Smooth muscle cell (in vitro differentiated cells): ENCODE data around the gene GRIA1. TPM values are rescaled to one million over a fixed set of nuclear protein-coding genes. Genes with fewer than 3 reads are reported as not detected.

ENCODE experiments used
- DNase-seq: peaks from one replicate; lab custom pipeline; 2025; ENCODE audit not compliant: unreplicated experiment; lab: John Stamatoyannopoulos, UW
- H2AFZ ChIP-seq: fragments of 200-600 bp; sonication (generic); 2 replicates; pipeline ENCODE4 v1.6.0; 2016; ENCODE audit warnings: antibody characterized with exemption, low read depth, mild to moderate bottlenecking
- H3F3A ChIP-seq: fragments of 200-600 bp; sonication (generic); 2 replicates; pipeline ENCODE4 v1.6.0; 2017; ENCODE audit warnings: antibody characterized with exemption, low read depth
- H3K27ac ChIP-seq: fragments of 200-600 bp; sonication (generic); 2 replicates; pipeline ENCODE4 v1.5.1; 2016; ENCODE audit warnings: low read depth, mild to moderate bottlenecking
- H3K27me3 ChIP-seq: fragments of 200-600 bp; sonication (generic); 2 replicates; pipeline ENCODE4 v1.6.1; 2016; ENCODE audit warnings: low read depth, mild to moderate bottlenecking
- H3K36me3 ChIP-seq: fragments of 200-600 bp; sonication (generic); 2 replicates; pipeline ENCODE4 v1.5.1; 2016; ENCODE audit warnings: low read depth
- H3K4me1 ChIP-seq: fragments of 200-600 bp; sonication (generic); 2 replicates; pipeline ENCODE4 v1.5.1; 2016; ENCODE audit warnings: low read depth
- H3K4me2 ChIP-seq: fragments of 200-600 bp; sonication (generic); 2 replicates; pipeline ENCODE4 v1.6.0; 2016; ENCODE audit warnings: mild to moderate bottlenecking
- H3K4me3 ChIP-seq: fragments of 200-600 bp; sonication (generic); 2 replicates; pipeline ENCODE4 v1.5.1; 2016; ENCODE audit warnings: mild to moderate bottlenecking
- H3K79me2 ChIP-seq: fragments of 200-600 bp; sonication (generic); 2 replicates; pipeline ENCODE4 v1.6.0; 2016; ENCODE audit warnings: low read depth, mild to moderate bottlenecking
- H3K9ac ChIP-seq: fragments of 200-600 bp; sonication (generic); 2 replicates; pipeline ENCODE4 v1.6.0; 2016; ENCODE audit warnings: low read depth
- H3K9me3 ChIP-seq: fragments of 200-600 bp; sonication (generic); replicated peaks from 2 replicates; pipeline ENCODE4 v1.5.1; 2016; ENCODE audit warnings: low read depth
- H4K20me1 ChIP-seq: fragments of 200-600 bp; sonication (generic); 2 replicates; pipeline ENCODE4 v1.6.0; 2016; ENCODE audit warnings: low read depth
- WGBS: methylation state at CpG from one replicate; pipeline ENCODE4 v1.1.7; 2016; ENCODE audit warnings: low lambda C conversion rate; 5-methylcytosine and 5-hydroxymethylcytosine counted together
- polyA plus RNA-seq: library from polyadenylated mRNA; unstranded; fragments of >200 nt; fragmentation: Nextera tagmentation; extraction: Ambion mirVana; gene quantifications from 2 replicates; pipeline ENCODE4 v1.2.1, GENCODE V29; 2016
- total RNA-seq: library from RNA; depleted of rRNA; stranded (reverse); fragments of >200 nt; gene quantifications from 2 replicates; pipeline ENCODE4 v1.2.3, GENCODE V29; 2014
- TF ChIP-seq, protein P1 (sequence below): fragments of 200-600 bp; sonication (generic); IDR thresholded peaks from 2 replicates; pipeline ENCODE4 v1.5.1; 2017; ENCODE audit warnings: borderline replicate concordance, mild to moderate bottlenecking, antibody characterized with exemption; ENCODE audit not compliant: insufficient read depth, poor library complexity, severe bottlenecking

Gene GRIA1
- total and polyA plus RNA-seq, 2 experiments from 2014 or later, result 0.17 to 0.94 TPM

DNA sequence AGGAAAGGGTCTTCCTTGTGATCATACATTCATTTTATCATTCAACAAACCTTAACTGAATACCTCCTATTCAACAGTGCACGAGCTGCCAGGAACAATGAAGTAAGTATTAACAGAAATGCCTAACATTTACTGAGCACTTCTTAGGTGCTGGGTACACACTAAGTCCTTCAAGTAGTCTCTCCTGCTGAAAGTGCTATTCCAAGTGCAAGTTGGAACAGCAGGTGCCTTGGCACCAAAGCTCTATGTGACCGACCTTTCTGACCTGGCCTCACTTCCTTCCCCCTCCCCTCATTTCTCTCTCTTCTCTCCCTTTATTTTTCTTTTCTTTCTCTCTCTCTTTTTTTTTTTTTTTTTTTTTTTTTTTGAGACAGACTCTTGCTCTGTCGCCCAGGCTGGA, 94.5 kb downstream of the GRIA1 start:
- no peak for DNase-seq
- no peaks in the 10 kb centered on the region for H4K20me1 ChIP-seq
- TF ChIP-seq, protein P1, sequence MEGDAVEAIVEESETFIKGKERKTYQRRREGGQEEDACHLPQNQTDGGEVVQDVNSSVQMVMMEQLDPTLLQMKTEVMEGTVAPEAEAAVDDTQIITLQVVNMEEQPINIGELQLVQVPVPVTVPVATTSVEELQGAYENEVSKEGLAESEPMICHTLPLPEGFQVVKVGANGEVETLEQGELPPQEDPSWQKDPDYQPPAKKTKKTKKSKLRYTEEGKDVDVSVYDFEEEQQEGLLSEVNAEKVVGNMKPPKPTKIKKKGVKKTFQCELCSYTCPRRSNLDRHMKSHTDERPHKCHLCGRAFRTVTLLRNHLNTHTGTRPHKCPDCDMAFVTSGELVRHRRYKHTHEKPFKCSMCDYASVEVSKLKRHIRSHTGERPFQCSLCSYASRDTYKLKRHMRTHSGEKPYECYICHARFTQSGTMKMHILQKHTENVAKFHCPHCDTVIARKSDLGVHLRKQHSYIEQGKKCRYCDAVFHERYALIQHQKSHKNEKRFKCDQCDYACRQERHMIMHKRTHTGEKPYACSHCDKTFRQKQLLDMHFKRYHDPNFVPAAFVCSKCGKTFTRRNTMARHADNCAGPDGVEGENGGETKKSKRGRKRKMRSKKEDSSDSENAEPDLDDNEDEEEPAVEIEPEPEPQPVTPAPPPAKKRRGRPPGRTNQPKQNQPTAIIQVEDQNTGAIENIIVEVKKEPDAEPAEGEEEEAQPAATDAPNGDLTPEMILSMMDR, result no peak
- no peak overlapping the region for H3K9ac ChIP-seq
- no peak overlapping the region for H3K4me3 ChIP-seq
- WGBS, result 97% methylated on average over 3 of the region's 3 CpGs
- H3K4me2 ChIP-seq, result no peak overlapping the region
- no peaks in the 10 kb centered on the region for H3K9me3 ChIP-seq
- no peak overlapping the region for H3K27ac ChIP-seq
- H3K36me3 ChIP-seq, result no peaks in the 10 kb centered on the region
- H3K27me3 ChIP-seq, result no peaks in the 10 kb centered on the region
- no peaks in the 10 kb centered on the region for H3K4me1 ChIP-seq
- no peaks in the 10 kb centered on the region for H3K79me2 ChIP-seq
- no peaks in the 10 kb centered on the region for H3F3A ChIP-seq
- H2AFZ ChIP-seq, result no peak overlapping the region

DNA sequence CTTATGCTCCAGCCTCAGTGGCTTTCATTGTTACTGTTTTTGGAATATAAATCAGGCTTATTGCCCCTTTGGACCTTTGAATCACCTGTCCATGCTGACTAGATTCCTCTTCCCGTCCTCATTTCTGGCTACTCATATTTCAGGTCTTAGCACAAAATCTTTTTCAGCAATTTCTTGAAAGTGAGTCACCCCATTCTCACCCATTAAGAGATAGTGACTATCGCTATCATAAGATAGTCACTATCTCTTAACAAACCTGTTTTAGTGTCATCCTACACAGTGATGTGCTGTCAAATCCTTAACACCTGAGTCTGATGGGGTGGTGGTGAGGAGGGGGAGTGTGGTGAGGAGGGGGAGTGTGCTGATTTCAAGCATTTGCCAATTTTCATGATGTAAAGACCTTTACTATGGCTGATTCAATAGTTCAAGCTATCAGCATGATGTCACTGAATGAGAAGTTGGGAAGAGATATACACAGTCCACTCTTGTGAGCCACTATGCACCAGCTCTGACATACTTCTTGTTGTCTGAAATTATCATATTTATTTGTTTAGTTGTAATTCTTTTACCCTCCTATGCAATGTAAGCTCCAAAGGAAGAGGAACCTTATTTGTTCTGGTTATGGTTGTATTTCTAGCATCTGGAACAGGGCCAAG, 95.3 kb downstream of the GRIA1 start:
- DNase-seq, result no peak
- TF ChIP-seq, protein P1, result no peak
- H3K9me3 ChIP-seq, result no peaks in the 10 kb centered on the region
- H3K36me3 ChIP-seq, result no peaks in the 10 kb centered on the region
- no peak overlapping the region for H3K9ac ChIP-seq
- no peaks in the 10 kb centered on the region for H4K20me1 ChIP-seq
- no peaks in the 10 kb centered on the region for H3K79me2 ChIP-seq
- H3K4me2 ChIP-seq, result no peak overlapping the region
- 21% methylated on average over 2 of the region's 2 CpGs for WGBS
- no peak overlapping the region for H3K27ac ChIP-seq
- no peaks in the 10 kb centered on the region for H3F3A ChIP-seq
- no peaks in the 10 kb centered on the region for H3K27me3 ChIP-seq
- H3K4me3 ChIP-seq, result no peak overlapping the region
- H3K4me1 ChIP-seq, result no peaks in the 10 kb centered on the region
- H2AFZ ChIP-seq, result no peak overlapping the region

DNA sequence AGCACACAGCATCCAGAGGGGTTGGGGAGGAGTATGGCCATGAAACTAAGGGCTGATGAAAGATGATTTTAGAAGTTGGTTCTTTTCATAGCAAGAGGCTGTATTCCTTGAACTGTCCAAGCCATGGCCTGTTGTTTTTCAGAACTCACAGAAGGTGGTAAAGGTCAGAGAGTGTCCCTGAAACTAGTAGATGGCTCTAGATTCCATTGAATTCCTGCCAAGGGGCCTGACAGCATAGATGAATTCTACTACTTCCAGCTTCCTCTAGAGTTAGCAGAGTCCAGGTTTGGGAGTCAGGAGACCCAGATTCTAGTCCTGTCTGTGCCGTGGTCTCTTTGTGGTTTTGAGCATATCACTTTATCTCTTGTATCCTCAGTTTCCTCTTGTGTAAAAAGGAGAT, 101.6 kb downstream of the GRIA1 start:
- Histone ChIP-seq H3K4me2 (no peak overlapping the region), H3K36me3 (no peaks in the 10 kb centered on the region), H3K4me1 (no peaks in the 10 kb centered on the region), H3K79me2 (no peaks in the 10 kb centered on the region), H3K27ac (no peak overlapping the region), H3K27me3 (no peaks in the 10 kb centered on the region), H3K4me3 (no peak overlapping the region), H2AFZ (no peak overlapping the region), H4K20me1 (no peaks in the 10 kb centered on the region), H3K9ac (no peak overlapping the region), H3K9me3 (no peaks in the 10 kb centered on the region), H3F3A (no peaks in the 10 kb centered on the region)
- TF ChIP-seq, protein P1, result no peak
- 84% methylated on average over 1 of the region's 1 CpG for WGBS
- DNase-seq, result no peak

DNA sequence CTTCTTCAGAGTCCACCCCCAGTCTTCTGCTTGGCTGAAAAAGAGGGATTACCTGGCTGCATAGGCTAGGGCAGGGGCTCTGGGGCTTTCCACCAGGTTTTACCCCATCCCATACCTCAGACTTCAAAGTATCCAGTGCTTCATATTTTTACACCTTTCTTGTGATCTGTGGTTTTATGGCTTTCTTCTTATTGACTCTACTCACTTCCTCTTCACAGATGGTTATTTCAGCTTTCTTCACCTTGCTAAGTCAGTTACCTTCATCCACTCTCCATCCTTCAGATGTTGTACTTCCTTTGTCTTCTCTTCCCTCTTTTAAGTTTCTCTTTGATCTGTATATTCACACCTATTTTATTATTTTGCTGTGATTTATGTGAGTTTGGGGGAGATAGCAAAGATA, 104.3 kb downstream of the GRIA1 start:
- Histone ChIP-seq H3K4me3 (no peak overlapping the region), H3K27ac (no peak overlapping the region), H3F3A (no peaks in the 10 kb centered on the region), H3K4me1 (no peaks in the 10 kb centered on the region), H3K9me3 (no peaks in the 10 kb centered on the region), H4K20me1 (no peaks in the 10 kb centered on the region), H3K36me3 (no peaks in the 10 kb centered on the region), H3K27me3 (no peaks in the 10 kb centered on the region), H3K9ac (no peak overlapping the region), H3K4me2 (no peak overlapping the region), H2AFZ (no peak overlapping the region), H3K79me2 (no peaks in the 10 kb centered on the region)
- DNase-seq, result no peak
- TF ChIP-seq, protein P1, result no peak
